ENCODE measurements around the gene LONP2.

The LONP2 gene

GRCh38 chr16:48392407-48392806 is 148.3 kb downstream of the LONP2 start:
- Histone ChIP-seq H3K27me3 (ENCODE audit: control insufficient read depth in 1 of 2, insufficient read depth in 1 of 2, low read length in 2 of 2) (no peaks in the 10 kb centered on the region), H2AK5ac (ENCODE audit: low read length, severe bottlenecking) (no peak overlapping the region), H3K27ac (ENCODE audit: low read length, poor library complexity, severe bottlenecking) (no peak overlapping the region), H2BK120ac (ENCODE audit: low read depth, low read length) (no peak overlapping the region), H3K14ac (ENCODE audit: low read length in 2 of 2) (no peak overlapping the region), H3K4me3 (ENCODE audit: insufficient read depth in 1 of 2, low read depth in 1 of 2, low read length in 2 of 2) (no peak overlapping the region), H3K23ac (ENCODE audit: low read length in 2 of 2) (no peak overlapping the region), H2AFZ (ENCODE audit: low read depth, low read length) (no peak overlapping the region), H3K4me2 (ENCODE audit: low read length, poor library complexity, severe bottlenecking) (no peak overlapping the region), H3K18ac (ENCODE audit: low read depth in 1 of 2, low read length in 2 of 2) (no peak overlapping the region), H2BK5ac (ENCODE audit: low read depth, low read length, poor library complexity, severe bottlenecking) (no peak overlapping the region), H3K4ac (ENCODE audit: low read depth in 1 of 2, low read length in 2 of 2) (no peak overlapping the region), H2BK12ac (ENCODE audit: low read length in 2 of 2) (no peak overlapping the region), H2BK15ac (ENCODE audit: low read depth, poor library complexity, severe bottlenecking) (no peak overlapping the region), H3K4me1 (ENCODE audit: control insufficient read depth, insufficient read depth, low read depth, low read length) (no peaks in the 10 kb centered on the region), H3K9me3 (ENCODE audit: control insufficient read depth, low read length) (no peaks in the 10 kb centered on the region), H3K36me3 (ENCODE audit: control insufficient read depth in 1 of 2, insufficient read depth in 2 of 2, low read depth in 1 of 2, low read length in 2 of 2) (no peaks in the 10 kb centered on the region), H4K8ac (ENCODE audit: low read length) (no peak overlapping the region), H3K79me1 (replicated peaks; ENCODE audit: low read length, poor library complexity, severe bottlenecking) (no peaks in the 10 kb centered on the region), H3K9ac (ENCODE audit: low read length) (no peak overlapping the region), H4K91ac (ENCODE audit: low read length) (no peak overlapping the region)
- DNase-seq, result no peak
- 100% methylated on average over 1 of the region's 5 CpGs for WGBS

- no peak overlapping the region for H3K4ac ChIP-seq (ENCODE audit: low read depth in 1 of 2, low read length in 2 of 2)
- H3K27ac ChIP-seq (ENCODE audit: low read length, poor library complexity, severe bottlenecking), result no peak overlapping the region
Measured at GRCh38 chr16:48393485-48394354, 149.6 kb downstream of the LONP2 start.

GRCh38 chr16:48394355-48394703 is 150.2 kb downstream of the LONP2 start:
- Histone ChIP-seq H3K18ac (ENCODE audit: low read depth in 1 of 2, low read length in 2 of 2) (no peak overlapping the region), H2BK12ac (ENCODE audit: low read length in 2 of 2) (no peak overlapping the region), H3K4me2 (ENCODE audit: low read length, poor library complexity, severe bottlenecking) (no peak overlapping the region), H3K79me1 (replicated peaks; ENCODE audit: low read length, poor library complexity, severe bottlenecking) (no peaks in the 10 kb centered on the region), H3K23ac (ENCODE audit: low read length in 2 of 2) (no peak overlapping the region), H3K9me3 (ENCODE audit: control insufficient read depth, low read length) (no peaks in the 10 kb centered on the region), H2AFZ (ENCODE audit: low read depth, low read length) (no peak overlapping the region), H3K4ac (ENCODE audit: low read depth in 1 of 2, low read length in 2 of 2) (no peak overlapping the region), H4K8ac (ENCODE audit: low read length) (no peak overlapping the region), H3K4me1 (ENCODE audit: control insufficient read depth, insufficient read depth, low read depth, low read length) (peaks cover 2% of the 10 kb centered on the region), H3K27ac (ENCODE audit: low read length, poor library complexity, severe bottlenecking) (no peak overlapping the region), H2BK15ac (ENCODE audit: low read depth, poor library complexity, severe bottlenecking) (no peak overlapping the region), H4K91ac (ENCODE audit: low read length) (no peak overlapping the region), H3K36me3 (ENCODE audit: control insufficient read depth in 1 of 2, insufficient read depth in 2 of 2, low read depth in 1 of 2, low read length in 2 of 2) (no peaks in the 10 kb centered on the region), H2BK5ac (ENCODE audit: low read depth, low read length, poor library complexity, severe bottlenecking) (no peak overlapping the region), H3K4me3 (ENCODE audit: insufficient read depth in 1 of 2, low read depth in 1 of 2, low read length in 2 of 2) (peak overlapping the region in 1 of 2 experiments; percentile 26), H2AK5ac (ENCODE audit: low read length, severe bottlenecking) (no peak overlapping the region), H3K14ac (ENCODE audit: low read length in 2 of 2) (no peak overlapping the region), H3K9ac (ENCODE audit: low read length) (peak overlapping the region; percentile 89), H2BK120ac (ENCODE audit: low read depth, low read length) (no peak overlapping the region), H3K27me3 (ENCODE audit: control insufficient read depth in 1 of 2, insufficient read depth in 1 of 2, low read length in 2 of 2) (no peaks in the 10 kb centered on the region)
- WGBS, result 96% methylated on average over 6 of the region's 6 CpGs
- no peak for DNase-seq

More at GRCh38 chr16:48393485-48394354, 149.6 kb downstream of the LONP2 start:
- no peak overlapping the region for H3K14ac ChIP-seq (ENCODE audit: low read length in 2 of 2)
- no peaks in the 10 kb centered on the region for H3K9me3 ChIP-seq (ENCODE audit: control insufficient read depth, low read length)
- no peak overlapping the region for H4K91ac ChIP-seq (ENCODE audit: low read length)
- 94% methylated on average over 11 of the region's 11 CpGs for WGBS
- no peak overlapping the region for H4K8ac ChIP-seq (ENCODE audit: low read length)
- peak overlapping the region; percentile 89 for H3K9ac ChIP-seq (ENCODE audit: low read length)
- H2BK15ac ChIP-seq (ENCODE audit: low read depth, poor library complexity, severe bottlenecking), result no peak overlapping the region
- no peak overlapping the region for H2AK5ac ChIP-seq (ENCODE audit: low read length, severe bottlenecking)
- H2AFZ ChIP-seq (ENCODE audit: low read depth, low read length), result no peak overlapping the region
- no peak overlapping the region for H2BK120ac ChIP-seq (ENCODE audit: low read depth, low read length)
- H3K36me3 ChIP-seq (ENCODE audit: control insufficient read depth in 1 of 2, insufficient read depth in 2 of 2, low read depth in 1 of 2, low read length in 2 of 2), result no peaks in the 10 kb centered on the region
- H3K18ac ChIP-seq (ENCODE audit: low read depth in 1 of 2, low read length in 2 of 2), result peak overlapping the region in 1 of 2 experiments; percentile 8
- no peak overlapping the region for H3K4me2 ChIP-seq (ENCODE audit: low read length, poor library complexity, severe bottlenecking)
- peaks cover 2% of the 10 kb centered on the region for H3K4me1 ChIP-seq (ENCODE audit: control insufficient read depth, insufficient read depth, low read depth, low read length)
- H2BK5ac ChIP-seq (ENCODE audit: low read depth, low read length, poor library complexity, severe bottlenecking), result no peak overlapping the region
- no peak overlapping the region for H3K23ac ChIP-seq (ENCODE audit: low read length in 2 of 2)
- H2BK12ac ChIP-seq (ENCODE audit: low read length in 2 of 2), result no peak overlapping the region
- H3K4me3 ChIP-seq (ENCODE audit: insufficient read depth in 1 of 2, low read depth in 1 of 2, low read length in 2 of 2), result peak overlapping the region in 1 of 2 experiments; percentile 57
- H3K79me1 ChIP-seq (replicated peaks; ENCODE audit: low read length, poor library complexity, severe bottlenecking), result no peaks in the 10 kb centered on the region
- DNase-seq, result no peak
- H3K27me3 ChIP-seq (ENCODE audit: control insufficient read depth in 1 of 2, insufficient read depth in 1 of 2, low read length in 2 of 2), result no peaks in the 10 kb centered on the region

- no peak overlapping the region for H2AFZ ChIP-seq (ENCODE audit: low read depth, low read length)
- peaks cover 2% of the 10 kb centered on the region for H3K4me1 ChIP-seq (ENCODE audit: control insufficient read depth, insufficient read depth, low read depth, low read length)
- WGBS, result 88% methylated on average over 3 of the region's 3 CpGs
- no peak overlapping the region for H2BK15ac ChIP-seq (ENCODE audit: low read depth, poor library complexity, severe bottlenecking)
- H3K36me3 ChIP-seq (ENCODE audit: control insufficient read depth in 1 of 2, insufficient read depth in 2 of 2, low read depth in 1 of 2, low read length in 2 of 2), result no peaks in the 10 kb centered on the region
- no peak overlapping the region for H3K27ac ChIP-seq (ENCODE audit: low read length, poor library complexity, severe bottlenecking)
- H4K8ac ChIP-seq (ENCODE audit: low read length), result no peak overlapping the region
- no peak overlapping the region for H2BK12ac ChIP-seq (ENCODE audit: low read length in 2 of 2)
- H3K23ac ChIP-seq (ENCODE audit: low read length in 2 of 2), result no peak overlapping the region
- no peak overlapping the region for H2BK120ac ChIP-seq (ENCODE audit: low read depth, low read length)
- no peak overlapping the region for H2BK5ac ChIP-seq (ENCODE audit: low read depth, low read length, poor library complexity, severe bottlenecking)
- H3K79me1 ChIP-seq (replicated peaks; ENCODE audit: low read length, poor library complexity, severe bottlenecking), result no peaks in the 10 kb centered on the region
- no peak overlapping the region for H3K4ac ChIP-seq (ENCODE audit: low read depth in 1 of 2, low read length in 2 of 2)
- no peak overlapping the region for H3K9ac ChIP-seq (ENCODE audit: low read length)
- no peaks in the 10 kb centered on the region for H3K27me3 ChIP-seq (ENCODE audit: control insufficient read depth in 1 of 2, insufficient read depth in 1 of 2, low read length in 2 of 2)
- no peaks in the 10 kb centered on the region for H3K9me3 ChIP-seq (ENCODE audit: control insufficient read depth, low read length)
- no peak overlapping the region for H2AK5ac ChIP-seq (ENCODE audit: low read length, severe bottlenecking)
- H3K14ac ChIP-seq (ENCODE audit: low read length in 2 of 2), result no peak overlapping the region
- H3K4me2 ChIP-seq (ENCODE audit: low read length, poor library complexity, severe bottlenecking), result no peak overlapping the region
- no peak for DNase-seq
- no peak overlapping the region for H3K4me3 ChIP-seq (ENCODE audit: insufficient read depth in 1 of 2, low read depth in 1 of 2, low read length in 2 of 2)
- H4K91ac ChIP-seq (ENCODE audit: low read length), result no peak overlapping the region
- H3K18ac ChIP-seq (ENCODE audit: low read depth in 1 of 2, low read length in 2 of 2), result no peak overlapping the region
Measured at GRCh38 chr16:48395375-48395774, 151.3 kb downstream of the LONP2 start.
